ENCODE results near the gene VPS4B.

DNA sequence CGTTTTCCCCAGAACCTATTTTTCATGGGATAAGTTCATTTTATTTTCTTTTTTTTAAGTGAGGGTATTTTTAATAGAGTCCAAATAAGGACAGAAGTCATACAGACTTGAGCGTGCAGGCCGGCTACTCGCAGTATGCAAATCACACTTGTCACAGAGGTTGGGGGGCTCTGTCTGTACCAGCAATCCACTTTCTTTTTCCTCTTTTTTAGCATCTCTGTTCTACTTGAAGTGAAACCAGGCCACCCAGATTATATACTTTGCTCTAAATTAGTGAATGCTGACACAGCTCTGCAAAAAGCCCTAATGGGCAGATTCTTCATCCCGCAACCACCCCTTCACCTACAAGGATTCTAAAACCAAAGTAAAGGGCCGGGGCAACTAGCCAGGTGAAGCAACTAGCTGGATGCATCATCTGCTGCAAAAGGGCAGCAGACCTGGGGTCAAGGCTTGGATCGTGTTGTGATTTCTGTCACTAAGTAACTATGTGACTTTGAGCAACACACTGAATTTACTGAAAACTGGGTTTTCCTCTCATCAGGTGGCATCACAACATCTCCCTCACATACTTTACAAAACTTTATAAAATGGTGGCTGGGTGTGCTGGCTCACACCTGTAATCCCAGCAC is 73.7 kb downstream of the VPS4B start:
- TF ChIP-seq, protein P1, sequence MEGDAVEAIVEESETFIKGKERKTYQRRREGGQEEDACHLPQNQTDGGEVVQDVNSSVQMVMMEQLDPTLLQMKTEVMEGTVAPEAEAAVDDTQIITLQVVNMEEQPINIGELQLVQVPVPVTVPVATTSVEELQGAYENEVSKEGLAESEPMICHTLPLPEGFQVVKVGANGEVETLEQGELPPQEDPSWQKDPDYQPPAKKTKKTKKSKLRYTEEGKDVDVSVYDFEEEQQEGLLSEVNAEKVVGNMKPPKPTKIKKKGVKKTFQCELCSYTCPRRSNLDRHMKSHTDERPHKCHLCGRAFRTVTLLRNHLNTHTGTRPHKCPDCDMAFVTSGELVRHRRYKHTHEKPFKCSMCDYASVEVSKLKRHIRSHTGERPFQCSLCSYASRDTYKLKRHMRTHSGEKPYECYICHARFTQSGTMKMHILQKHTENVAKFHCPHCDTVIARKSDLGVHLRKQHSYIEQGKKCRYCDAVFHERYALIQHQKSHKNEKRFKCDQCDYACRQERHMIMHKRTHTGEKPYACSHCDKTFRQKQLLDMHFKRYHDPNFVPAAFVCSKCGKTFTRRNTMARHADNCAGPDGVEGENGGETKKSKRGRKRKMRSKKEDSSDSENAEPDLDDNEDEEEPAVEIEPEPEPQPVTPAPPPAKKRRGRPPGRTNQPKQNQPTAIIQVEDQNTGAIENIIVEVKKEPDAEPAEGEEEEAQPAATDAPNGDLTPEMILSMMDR (IDR thresholded peaks at IDR 0.05; ENCODE audit: low read depth, low read length) = no peak
- no peak for TF ChIP-seq POLR2A (IDR thresholded peaks at IDR 0.05; ENCODE audit: extremely low read depth, insufficient read length)
- TF ChIP-seq, protein P2, sequence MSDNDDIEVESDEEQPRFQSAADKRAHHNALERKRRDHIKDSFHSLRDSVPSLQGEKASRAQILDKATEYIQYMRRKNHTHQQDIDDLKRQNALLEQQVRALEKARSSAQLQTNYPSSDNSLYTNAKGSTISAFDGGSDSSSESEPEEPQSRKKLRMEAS (IDR thresholded peaks at IDR 0.05; ENCODE audit: low read depth, low read length) = no peak

Data from NB4 (cell line).